Activated T-helper 2 cell treated with anti-CD3 and anti-CD28 coated beads, Interferon-gamma antibody, Interleukin-2, Interleukin-4, amounts not matched to agents 10 μg/mL and 5 μg/mL and 100 μg/mL, durations not matched to agents 14 hours and 24 hours and 36 hours (primary cell): ENCODE measurements around the gene MEIOB. TPM values are rescaled to one million over a fixed set of nuclear protein-coding genes. Genes with fewer than 3 reads are reported as not detected.

ENCODE experiments used
- DNase-seq: peaks from one replicate; pipeline ENCODE4 v3.0.0; 2021; ENCODE audit warnings: low spot score
- H3K27ac Mint-ChIP-seq: one replicate; pipeline ENCODE4 v1.8.0; 2021; ENCODE audit warnings: mixed read lengths
- H3K27me3 Mint-ChIP-seq: one replicate; pipeline ENCODE4 v1.8.0; 2021; ENCODE audit warnings: low read depth, mixed read lengths
- H3K36me3 Mint-ChIP-seq: one replicate; pipeline ENCODE4 v1.8.0; 2021; ENCODE audit warnings: low read depth, mixed read lengths
- H3K4me1 Mint-ChIP-seq: one replicate; pipeline ENCODE4 v1.8.0; 2021; ENCODE audit warnings: low read depth, mixed read lengths
- H3K4me3 Mint-ChIP-seq: one replicate; pipeline ENCODE4 v1.8.0; 2021; ENCODE audit warnings: low read depth, mild to moderate bottlenecking, moderate library complexity, mixed read lengths
- H3K9me3 Mint-ChIP-seq: one replicate; pipeline ENCODE4 v1.8.0; 2021; ENCODE audit warnings: mixed read lengths
- intact Hi-C: fragments of 100-400 bp; cut with micrococcal nuclease; formaldehyde crosslinking; loops from one replicate; pipeline ENCODE4 v1.15.1; 2023
- total RNA-seq: library from RNA; stranded (reverse); gene quantifications from 2 replicates; pipeline ENCODE4 v1.2.3, GENCODE V29; 2022

Gene MEIOB
- total RNA-seq, 1 donor from 2014 or later, result not detected

DNA sequence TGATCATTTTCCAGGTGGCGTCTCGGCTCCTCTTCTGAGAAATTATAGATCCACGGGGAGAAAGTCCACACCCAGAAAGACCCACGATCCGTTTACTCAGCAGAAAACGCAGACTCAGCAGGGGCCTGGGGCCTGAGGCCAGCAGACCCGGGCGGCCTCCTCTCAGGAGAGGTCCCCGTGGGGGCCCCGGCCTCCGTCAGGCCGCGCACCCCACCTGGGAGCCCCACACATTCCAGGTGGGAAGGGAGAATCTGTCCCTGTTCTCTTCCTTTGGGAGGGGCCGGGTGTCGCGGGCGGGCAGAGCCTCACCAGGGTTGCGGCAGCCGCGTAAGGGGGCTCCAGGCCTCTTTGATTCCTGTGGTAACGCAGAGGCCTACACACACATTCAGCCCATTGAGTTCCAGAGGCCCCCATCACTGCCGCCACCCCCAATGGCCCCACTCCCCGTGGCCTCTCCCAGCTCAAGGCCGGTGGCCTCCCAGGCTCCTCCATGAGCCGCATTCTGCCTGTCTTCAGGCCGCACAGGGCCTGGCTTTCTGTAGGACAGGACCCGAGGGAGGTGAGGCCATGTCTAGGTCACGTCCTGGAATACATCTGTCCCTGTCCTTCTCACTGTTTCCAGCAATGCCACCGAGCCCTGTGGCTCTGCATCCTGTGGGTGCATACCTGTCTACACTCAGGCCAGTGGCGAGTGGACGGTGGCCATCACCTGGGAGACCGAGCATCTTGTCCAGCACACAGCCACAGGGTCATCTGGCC lies 76.9 kb downstream of the MEIOB start:
- intact Hi-C loops, result no loop called here
- Mint-ChIP-seq H3K4me3 (no peak overlapping the region), H3K4me1 (no peaks in the 10 kb centered on the region), H3K36me3 (peaks cover 3% of the 10 kb centered on the region), H3K27me3 (no peaks in the 10 kb centered on the region), H3K27ac (no peak overlapping the region), H3K9me3 (peaks cover 15% of the 10 kb centered on the region)
- no peak for DNase-seq

DNA sequence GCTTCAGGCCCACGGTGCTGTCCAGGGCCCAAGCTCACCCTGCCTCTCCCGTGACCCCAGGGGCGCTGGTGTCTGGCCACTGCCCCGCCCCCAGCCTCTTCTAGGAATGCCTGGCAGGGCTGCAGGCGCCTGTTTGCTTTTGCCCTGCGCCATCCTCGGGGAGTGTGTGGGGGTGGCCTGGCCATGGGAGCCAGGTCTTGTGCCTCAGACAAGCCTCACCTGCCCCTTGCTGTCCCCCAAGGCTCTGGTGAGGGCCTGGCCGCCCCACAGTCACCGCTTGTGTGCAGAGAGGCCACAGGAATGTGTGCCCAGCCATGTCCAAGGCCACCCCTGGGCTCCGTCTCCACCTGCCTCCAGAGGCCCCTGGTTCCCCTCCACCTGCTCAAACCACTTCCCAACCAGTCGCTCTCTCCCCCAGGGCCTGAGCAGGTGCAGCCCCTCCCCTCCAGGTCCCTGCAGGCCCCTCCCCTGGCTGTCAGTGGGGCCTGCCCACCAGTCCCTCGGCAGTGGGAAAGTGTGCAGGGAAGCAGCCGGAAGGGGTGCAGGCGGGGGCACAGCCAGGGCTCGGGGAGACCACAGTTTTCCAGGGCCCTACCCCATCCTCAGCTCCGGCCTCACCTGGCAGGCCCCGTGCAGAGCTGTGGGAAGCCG lies 77.6 kb downstream of the MEIOB start:
- intact Hi-C loops, result no loop called here
- H3K27ac Mint-ChIP-seq, result no peak overlapping the region

DNA sequence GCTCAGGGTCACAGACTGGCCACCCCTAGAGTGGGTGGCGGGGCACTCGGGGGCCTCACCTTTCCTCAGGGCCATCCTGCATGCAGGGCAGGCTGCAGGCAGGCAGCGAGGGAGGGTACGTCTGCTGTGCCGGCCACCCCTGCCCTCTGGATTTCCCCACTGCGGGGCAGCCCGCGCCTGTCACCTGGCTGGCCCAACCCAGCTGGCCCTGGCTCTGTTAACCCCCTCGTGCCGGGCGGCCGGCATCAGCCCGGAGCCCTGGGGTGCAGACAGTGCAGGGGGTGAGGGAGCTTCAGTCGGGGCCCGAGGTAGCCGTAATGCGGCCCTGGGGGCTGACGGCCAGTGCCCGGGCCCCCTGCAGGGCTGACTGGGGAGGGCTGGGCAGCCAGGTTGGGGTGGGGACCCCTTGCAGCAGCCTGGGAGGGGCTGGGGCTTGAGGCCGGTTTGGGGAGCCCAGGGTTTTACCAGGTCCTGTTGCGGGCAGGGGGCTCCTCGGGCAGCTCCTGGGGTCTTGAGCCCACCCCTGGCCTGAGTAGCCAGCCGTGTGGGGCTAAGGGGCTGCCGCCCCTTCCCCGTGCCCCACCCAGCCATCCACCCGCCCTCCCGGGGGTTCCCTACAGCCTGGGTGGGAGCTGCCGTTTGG lies 78.3 kb downstream of the MEIOB start, which contains the start of gene IGFALS:
Gene IGFALS (minus strand): TSS at position 128 of the 643 bp plus-strand sequence. CDS start 53 bp downstream, at position 75.
- Mint-ChIP-seq H3K27ac (no peak within 1 kb of the TSS), H3K9me3 (peaks cover 3% of the 10 kb centered on the region), H3K4me3 (no peak within 1 kb of the TSS), H3K27me3 (no peaks in the 10 kb centered on the region), H3K36me3 (peaks cover 8% of the 10 kb centered on the region), H3K4me1 (no peaks in the 10 kb centered on the region)
- intact Hi-C loops, result no loop called here
- DNase-seq, result no peak

More for the DNA sequence above, 77.6 kb downstream of the MEIOB start:
- Mint-ChIP-seq H3K4me1 (no peaks in the 10 kb centered on the region), H3K36me3 (peaks cover 3% of the 10 kb centered on the region), H3K9me3 (peaks cover 8% of the 10 kb centered on the region), H3K4me3 (no peak overlapping the region), H3K27me3 (no peaks in the 10 kb centered on the region)
- no peak for DNase-seq

DNA sequence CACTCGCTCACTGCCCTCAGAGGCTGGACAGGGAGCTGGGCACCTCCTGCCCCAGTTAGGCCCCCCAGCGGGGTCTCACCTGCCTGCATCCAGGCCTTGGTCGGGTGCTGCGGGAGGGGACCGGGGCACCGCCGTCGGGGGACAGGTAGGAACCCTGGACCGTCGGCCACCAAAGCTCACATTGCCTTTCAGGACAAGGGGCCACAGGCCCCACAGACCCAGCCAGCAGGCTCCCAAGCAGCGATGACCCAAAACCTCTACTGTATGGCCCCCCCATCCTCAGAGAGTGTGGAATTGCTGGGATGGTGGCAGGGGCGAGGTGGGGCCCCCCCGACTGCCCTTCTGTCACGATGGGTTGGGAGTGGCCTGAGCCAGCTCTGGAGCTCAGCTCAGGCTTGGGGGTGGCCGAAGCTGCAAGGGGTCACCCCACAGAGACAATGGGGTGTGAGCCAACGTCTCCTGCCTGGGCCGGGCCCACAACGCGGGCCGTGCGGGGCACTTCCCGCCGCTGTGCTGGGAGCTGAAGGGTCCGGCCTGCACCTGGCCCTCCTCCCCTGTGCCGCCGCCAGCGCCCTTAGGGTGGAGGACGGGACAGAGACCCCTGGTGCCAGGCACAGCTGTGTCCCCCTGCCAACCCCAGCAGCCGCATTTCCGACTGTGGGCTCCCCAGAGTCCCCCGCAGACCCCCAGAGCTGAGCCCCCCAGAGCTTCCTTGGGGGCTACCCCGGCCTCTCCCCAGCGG lies 79.0 kb downstream of the MEIOB start:
- no peak for DNase-seq
- Mint-ChIP-seq H3K36me3 (peaks cover 8% of the 10 kb centered on the region), H3K9me3 (peaks cover 3% of the 10 kb centered on the region), H3K27me3 (no peaks in the 10 kb centered on the region), H3K27ac (no peak overlapping the region), H3K4me3 (no peak overlapping the region), H3K4me1 (no peaks in the 10 kb centered on the region)
- intact Hi-C loops, result no loop called here

DNA sequence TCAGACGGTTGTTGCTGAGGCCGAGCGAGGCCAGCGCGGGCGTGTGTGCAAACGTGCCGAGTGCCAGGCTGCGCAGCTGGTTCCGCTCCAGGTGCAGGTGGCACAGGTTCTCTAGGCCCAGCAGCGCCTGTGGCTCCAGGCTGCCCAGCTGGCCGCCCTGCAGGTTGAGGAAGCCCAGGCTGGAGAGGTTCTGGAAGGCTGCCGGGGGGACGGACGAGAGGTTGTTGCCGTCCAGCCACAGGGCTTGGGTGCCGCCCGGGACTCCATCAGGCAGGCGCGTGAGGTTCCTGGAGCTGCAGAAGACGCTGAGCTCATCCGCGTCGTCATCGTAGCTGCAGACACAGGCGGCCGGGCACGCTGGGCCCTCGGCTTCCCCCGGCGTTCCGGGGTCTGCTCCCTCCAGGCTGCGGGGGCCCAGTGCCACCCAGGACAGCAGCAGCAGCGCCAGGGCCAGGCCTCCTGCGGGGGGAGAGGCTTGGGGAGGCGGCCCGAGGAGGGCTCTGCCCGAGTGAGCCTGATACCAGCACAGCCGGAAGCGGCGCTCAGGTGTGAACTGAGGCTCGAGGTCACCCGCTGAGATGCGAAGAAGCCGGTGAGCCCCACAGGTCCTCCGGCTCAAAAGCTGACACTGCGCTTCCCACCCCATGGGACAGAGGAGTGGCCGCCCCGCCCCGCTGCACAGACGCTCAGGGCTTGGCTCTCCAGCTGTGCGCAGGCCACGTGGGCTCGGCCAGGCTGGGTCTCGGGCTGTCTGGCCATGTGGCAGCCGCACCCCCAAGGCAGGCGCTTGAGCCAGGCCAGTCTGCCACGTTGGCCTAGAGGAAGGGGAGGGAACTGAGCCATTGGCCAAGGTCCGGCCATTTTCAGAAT lies 79.8 kb downstream of the MEIOB start:
- intact Hi-C loops, result no loop called here
- no peaks in the 10 kb centered on the region for H3K27me3 Mint-ChIP-seq
- DNase-seq, result no peak
- H3K27ac Mint-ChIP-seq, result no peak overlapping the region
- no peak overlapping the region for H3K4me3 Mint-ChIP-seq
- H3K36me3 Mint-ChIP-seq, result peaks cover 7% of the 10 kb centered on the region
- H3K9me3 Mint-ChIP-seq, result peaks cover 1% of the 10 kb centered on the region
- no peaks in the 10 kb centered on the region for H3K4me1 Mint-ChIP-seq

DNA sequence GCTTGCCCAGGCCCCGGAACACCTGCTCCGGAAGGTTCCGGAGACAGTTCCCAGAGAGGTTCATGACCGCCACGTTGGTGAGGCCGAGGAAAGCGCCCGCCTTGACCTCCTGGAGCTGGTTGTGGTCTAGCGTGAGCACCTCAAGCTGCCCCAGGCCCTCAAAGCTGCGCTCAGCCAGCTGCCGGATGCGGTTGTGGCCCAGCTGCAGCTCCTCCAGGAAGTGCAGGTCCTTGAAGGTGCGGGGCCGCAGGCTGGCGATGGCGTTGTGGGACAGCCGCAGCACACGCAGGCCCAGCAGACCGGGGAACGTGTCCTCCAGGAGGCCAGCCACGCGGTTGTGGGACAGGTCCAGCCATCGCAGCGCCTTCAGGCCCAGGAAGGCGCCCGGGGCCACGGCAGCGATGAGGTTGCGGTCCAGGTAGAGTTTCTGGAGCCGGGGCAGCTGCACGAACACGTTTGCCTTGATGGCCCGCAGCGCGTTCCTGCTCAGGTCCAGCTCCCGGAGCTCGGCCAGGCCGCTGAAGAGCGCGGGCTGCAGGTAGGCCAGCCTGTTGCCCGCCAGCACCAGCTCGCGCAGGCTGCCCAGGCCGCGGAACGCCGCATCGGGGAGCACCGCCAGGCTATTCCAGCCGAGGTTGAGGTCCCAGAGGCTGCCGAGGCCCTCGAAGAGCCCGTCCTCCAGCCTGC lies 80.6 kb downstream of the MEIOB start:
- intact Hi-C loops, result no loop called here
- peaks cover 5% of the 10 kb centered on the region for H3K36me3 Mint-ChIP-seq

DNA sequence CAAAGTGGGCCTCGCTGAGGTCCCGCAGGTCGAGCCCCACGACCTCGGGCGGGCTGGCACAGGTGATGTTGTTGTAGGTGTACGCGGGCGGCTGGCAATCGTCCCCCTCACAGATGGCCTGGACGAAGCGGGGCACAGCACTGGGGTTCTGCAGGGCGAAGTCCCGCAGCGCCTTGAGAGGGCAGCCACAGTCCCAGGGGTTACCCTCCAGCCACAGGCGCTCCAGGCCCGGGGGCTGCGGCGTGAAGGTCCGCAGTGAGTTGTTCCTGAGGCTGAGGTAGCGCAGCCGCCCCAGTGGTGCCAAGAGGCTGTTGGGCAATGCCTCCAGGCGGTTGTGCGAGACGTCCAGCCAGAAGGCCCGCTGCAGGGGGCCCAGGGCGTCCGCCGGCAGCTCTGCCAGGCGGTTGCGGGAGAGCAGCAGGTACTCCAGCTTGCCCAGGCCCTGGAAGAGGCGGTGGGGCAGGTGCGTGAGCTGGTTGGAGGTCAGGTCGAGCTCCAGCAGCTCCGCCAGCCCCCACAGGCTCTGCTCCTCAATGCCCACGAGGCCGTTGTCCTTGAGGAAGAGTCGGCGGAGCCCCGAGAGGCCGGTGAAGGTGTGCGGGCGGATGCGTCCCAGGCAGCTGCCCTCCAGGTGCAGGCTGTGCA lies 81.2 kb downstream of the MEIOB start:
- H3K36me3 Mint-ChIP-seq, result peaks cover 5% of the 10 kb centered on the region
- intact Hi-C loops, result no loop called here
- H3K27ac Mint-ChIP-seq, result no peak overlapping the region
- H3K4me1 Mint-ChIP-seq, result no peaks in the 10 kb centered on the region
- no peaks in the 10 kb centered on the region for H3K27me3 Mint-ChIP-seq
- no peak for DNase-seq
- H3K4me3 Mint-ChIP-seq, result no peak overlapping the region
- no peaks in the 10 kb centered on the region for H3K9me3 Mint-ChIP-seq

More for the DNA sequence above, 80.6 kb downstream of the MEIOB start:
- Mint-ChIP-seq H3K27ac (no peak overlapping the region), H3K27me3 (no peaks in the 10 kb centered on the region), H3K4me1 (no peaks in the 10 kb centered on the region), H3K9me3 (no peaks in the 10 kb centered on the region), H3K4me3 (no peak overlapping the region)
- DNase-seq, result no peak

DNA sequence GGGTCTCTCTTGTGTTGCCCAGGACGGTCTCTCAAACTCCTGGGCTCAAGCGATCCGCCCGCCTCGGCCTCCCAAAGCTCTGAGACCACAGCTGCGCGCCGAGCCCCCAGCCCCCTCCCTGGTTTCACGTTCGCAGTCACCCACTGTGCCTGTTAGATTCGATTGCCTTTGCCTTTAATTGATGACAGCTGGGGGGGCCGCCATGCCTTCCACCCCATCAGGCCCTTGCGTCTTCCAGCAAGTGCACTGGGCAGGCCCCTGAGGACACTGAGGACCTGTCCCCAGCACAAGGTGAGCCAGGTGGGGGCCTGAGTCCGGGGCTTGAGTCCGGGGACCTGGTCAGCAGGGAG lies 81.7 kb downstream of the MEIOB start:
- intact Hi-C loops, result no loop called here
- Mint-ChIP-seq H3K4me3 (no peak overlapping the region), H3K36me3 (peaks cover 10% of the 10 kb centered on the region), H3K4me1 (no peaks in the 10 kb centered on the region), H3K27ac (no peak overlapping the region), H3K9me3 (no peaks in the 10 kb centered on the region), H3K27me3 (no peaks in the 10 kb centered on the region)
- DNase-seq, result no peak

DNA sequence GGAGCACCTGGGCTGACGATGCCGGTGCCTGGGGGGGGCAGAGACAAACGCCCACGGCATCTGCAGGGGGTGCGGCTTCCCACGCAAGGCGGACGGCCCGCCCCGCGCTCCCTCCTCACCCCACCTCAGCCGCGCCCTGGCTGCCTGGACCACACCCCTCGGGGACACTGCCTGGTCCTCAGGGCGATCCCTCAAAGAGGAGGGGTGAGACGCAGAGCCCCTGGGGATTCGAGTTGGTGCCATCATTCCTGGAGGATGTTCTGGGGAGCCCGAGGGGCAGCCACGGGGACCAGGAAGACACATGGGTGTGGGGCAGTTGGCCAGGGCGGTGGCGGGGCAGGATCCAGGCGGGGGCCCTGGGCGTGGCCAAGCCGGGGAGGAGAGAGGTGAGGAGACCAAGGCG lies 82.3 kb downstream of the MEIOB start:
- Mint-ChIP-seq H3K4me3 (no peak overlapping the region), H3K9me3 (no peaks in the 10 kb centered on the region), H3K27ac (no peak overlapping the region), H3K36me3 (peaks cover 12% of the 10 kb centered on the region), H3K27me3 (no peaks in the 10 kb centered on the region), H3K4me1 (no peaks in the 10 kb centered on the region)
- intact Hi-C loops, result no loop called here
- no peak for DNase-seq

DNA sequence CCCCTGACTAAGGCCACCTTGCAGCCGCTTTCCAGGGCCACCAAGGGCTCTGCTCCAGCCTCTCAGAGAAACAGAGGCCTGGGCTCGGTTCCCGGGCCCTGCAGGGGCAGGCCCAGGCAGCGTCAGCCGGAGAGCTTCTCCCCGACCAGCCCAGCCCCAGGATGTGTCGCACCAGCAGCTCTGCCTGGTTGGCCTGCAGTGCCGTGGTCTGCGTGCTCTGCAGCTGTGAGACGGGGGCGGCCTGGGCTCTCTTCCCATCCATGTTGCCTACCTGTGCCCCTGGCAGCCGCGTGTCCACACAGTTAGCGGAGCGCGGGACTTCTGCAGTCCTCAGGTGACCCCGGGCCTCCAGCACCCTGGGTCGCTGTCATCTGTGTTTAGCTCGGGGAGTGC lies 83.3 kb downstream of the MEIOB start:
- H3K27ac Mint-ChIP-seq, result no peak overlapping the region
- H3K36me3 Mint-ChIP-seq, result peaks cover 12% of the 10 kb centered on the region
- intact Hi-C loops, result no loop called here
- no peaks in the 10 kb centered on the region for H3K27me3 Mint-ChIP-seq
- H3K4me3 Mint-ChIP-seq, result no peak overlapping the region
- no peaks in the 10 kb centered on the region for H3K9me3 Mint-ChIP-seq
- no peak for DNase-seq
- no peaks in the 10 kb centered on the region for H3K4me1 Mint-ChIP-seq

DNA sequence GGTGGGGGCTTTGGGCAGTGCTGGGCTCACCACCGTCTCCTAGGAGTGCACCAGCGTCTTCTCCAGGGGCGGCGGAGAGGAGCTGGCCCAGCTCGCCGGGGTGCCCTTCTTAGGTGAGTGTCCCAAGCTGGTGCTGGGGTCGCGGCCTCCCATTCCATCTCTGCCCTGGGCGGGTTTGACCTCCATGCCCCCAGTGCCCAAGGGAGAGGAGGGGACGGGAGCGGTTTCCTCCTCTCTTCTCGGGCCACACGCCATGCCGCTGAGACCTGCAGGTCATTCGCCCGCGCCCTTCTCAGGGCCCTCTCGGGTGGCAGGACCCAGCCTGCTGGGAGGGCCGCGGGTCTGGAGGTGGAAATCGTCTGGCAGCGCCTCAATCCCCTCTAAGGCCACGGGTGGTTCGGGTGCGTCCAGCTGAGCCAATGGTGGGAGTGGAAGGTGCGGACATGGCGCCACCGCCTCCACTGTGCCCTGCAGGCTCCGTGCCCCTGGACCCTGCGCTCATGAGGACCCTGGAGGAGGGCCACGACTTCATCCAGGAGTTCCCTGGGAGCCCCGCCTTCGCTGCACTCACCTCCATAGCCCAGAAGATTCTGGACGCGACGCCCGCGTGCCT lies 83.8 kb downstream of the MEIOB start:
- no peak overlapping the region for H3K4me3 Mint-ChIP-seq
- no peaks in the 10 kb centered on the region for H3K27me3 Mint-ChIP-seq
- no peak for DNase-seq
- peaks cover 2% of the 10 kb centered on the region for H3K4me1 Mint-ChIP-seq
- intact Hi-C loops, result no loop called here
- H3K9me3 Mint-ChIP-seq, result no peaks in the 10 kb centered on the region
- peaks cover 15% of the 10 kb centered on the region for H3K36me3 Mint-ChIP-seq
- no peak overlapping the region for H3K27ac Mint-ChIP-seq
